ENCODE measurements around the gene SMG1.

SMG1 gene

GRCh38 chr16:18853694-18854093 lies 72.5 kb downstream of the SMG1 start:
- TF ChIP-seq, protein P1, sequence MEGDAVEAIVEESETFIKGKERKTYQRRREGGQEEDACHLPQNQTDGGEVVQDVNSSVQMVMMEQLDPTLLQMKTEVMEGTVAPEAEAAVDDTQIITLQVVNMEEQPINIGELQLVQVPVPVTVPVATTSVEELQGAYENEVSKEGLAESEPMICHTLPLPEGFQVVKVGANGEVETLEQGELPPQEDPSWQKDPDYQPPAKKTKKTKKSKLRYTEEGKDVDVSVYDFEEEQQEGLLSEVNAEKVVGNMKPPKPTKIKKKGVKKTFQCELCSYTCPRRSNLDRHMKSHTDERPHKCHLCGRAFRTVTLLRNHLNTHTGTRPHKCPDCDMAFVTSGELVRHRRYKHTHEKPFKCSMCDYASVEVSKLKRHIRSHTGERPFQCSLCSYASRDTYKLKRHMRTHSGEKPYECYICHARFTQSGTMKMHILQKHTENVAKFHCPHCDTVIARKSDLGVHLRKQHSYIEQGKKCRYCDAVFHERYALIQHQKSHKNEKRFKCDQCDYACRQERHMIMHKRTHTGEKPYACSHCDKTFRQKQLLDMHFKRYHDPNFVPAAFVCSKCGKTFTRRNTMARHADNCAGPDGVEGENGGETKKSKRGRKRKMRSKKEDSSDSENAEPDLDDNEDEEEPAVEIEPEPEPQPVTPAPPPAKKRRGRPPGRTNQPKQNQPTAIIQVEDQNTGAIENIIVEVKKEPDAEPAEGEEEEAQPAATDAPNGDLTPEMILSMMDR (IDR thresholded peaks at IDR 0.05; ENCODE audit: insufficient read depth, low read length, missing control alignments): no peak
- H3K4me3 ChIP-seq (ENCODE audit: low read depth, low read length): no peak overlapping the region
- CTCF ChIA-PET: interaction anchor here (1.6 kb wide), 1 partner anchor 10 kb away, joined by 3 read pairs; no protein-coding TSS in a partner anchor
- POLR2A ChIA-PET: no interaction called here
- DNase-seq (ENCODE audit: low read depth, low spot score): no peak

GRCh38 chr16:18852647-18853046 lies 73.6 kb downstream of the SMG1 start:
- H3K4me3 ChIP-seq (ENCODE audit: low read depth, low read length): no peak overlapping the region
- POLR2A ChIA-PET: no interaction called here
- no peak for DNase-seq (ENCODE audit: low read depth, low spot score)
- CTCF ChIA-PET: interaction anchor here (0.7 to 1.6 kb wide), 2 partner anchors 9 to 117 kb away, joined by 3 read pairs; no protein-coding TSS in a partner anchor
- TF ChIP-seq, protein P1 (IDR thresholded peaks at IDR 0.05; ENCODE audit: insufficient read depth, low read length, missing control alignments): no peak

DNA sequence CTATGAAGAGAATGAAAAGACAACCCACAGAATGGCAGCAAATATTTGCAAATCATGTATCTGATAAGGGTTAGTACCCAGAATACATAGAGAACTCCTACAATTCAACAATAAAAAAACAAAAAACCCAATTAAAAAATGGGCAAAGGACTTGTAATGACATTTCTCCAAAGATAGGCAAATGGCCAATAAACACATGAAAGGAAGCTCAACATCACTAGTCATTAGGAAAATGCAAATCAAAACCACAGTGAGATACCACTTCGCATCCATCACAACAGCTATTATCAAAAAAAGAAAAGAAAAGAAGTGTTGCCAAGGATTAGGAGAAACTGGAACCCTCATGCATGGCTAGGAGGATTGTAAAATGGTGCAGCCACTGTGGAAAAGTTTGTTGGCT lies 79.8 kb downstream of the SMG1 start:
- CTCF ChIA-PET: interaction anchor here (0.9 to 4.1 kb wide), 3 partner anchors 11 to 94 kb away, joined by 3 to 27 read pairs (median 3); partner anchors contain the start of gene ARL6IP1
- DNase-seq (ENCODE audit: low read depth, low spot score): no peak
- POLR2A ChIA-PET: interaction anchor here (0.6 to 1.0 kb wide), 2 partner anchors 33 to 45 kb away, joined by 3 read pairs; partner anchors contain the start of gene ARL6IP1

GRCh38 chr16:18842565-18842964 lies 83.6 kb downstream of the SMG1 start:
- TF ChIP-seq, protein P1 (IDR thresholded peaks at IDR 0.05; ENCODE audit: insufficient read depth, low read length, missing control alignments): no peak
- ChIA-PET CTCF (interaction anchor here (1.5 kb wide), 1 partner anchor 13 kb away, joined by 4 read pairs; no protein-coding TSS in a partner anchor), POLR2A (no interaction called here)
- H3K4me3 ChIP-seq (ENCODE audit: low read depth, low read length): no peak overlapping the region
- no peak for DNase-seq (ENCODE audit: low read depth, low spot score)

More for the DNA sequence above, 79.8 kb downstream of the SMG1 start:
- no peak overlapping the region for H3K4me3 ChIP-seq (ENCODE audit: low read depth, low read length)
- TF ChIP-seq, protein P1 (IDR thresholded peaks at IDR 0.05; ENCODE audit: insufficient read depth, low read length, missing control alignments): no peak

GRCh38 chr16:18841833-18842525 lies 84.2 kb downstream of the SMG1 start:
- no peak for DNase-seq (ENCODE audit: low read depth, low spot score)
- CTCF ChIA-PET: interaction anchor here (1.5 kb wide), 1 partner anchor 12 kb away, joined by 4 read pairs; no protein-coding TSS in a partner anchor
- H3K4me3 ChIP-seq (ENCODE audit: low read depth, low read length): no peak overlapping the region
- POLR2A ChIA-PET: no interaction called here
- TF ChIP-seq, protein P1 (IDR thresholded peaks at IDR 0.05; ENCODE audit: insufficient read depth, low read length, missing control alignments): no peak

DNA sequence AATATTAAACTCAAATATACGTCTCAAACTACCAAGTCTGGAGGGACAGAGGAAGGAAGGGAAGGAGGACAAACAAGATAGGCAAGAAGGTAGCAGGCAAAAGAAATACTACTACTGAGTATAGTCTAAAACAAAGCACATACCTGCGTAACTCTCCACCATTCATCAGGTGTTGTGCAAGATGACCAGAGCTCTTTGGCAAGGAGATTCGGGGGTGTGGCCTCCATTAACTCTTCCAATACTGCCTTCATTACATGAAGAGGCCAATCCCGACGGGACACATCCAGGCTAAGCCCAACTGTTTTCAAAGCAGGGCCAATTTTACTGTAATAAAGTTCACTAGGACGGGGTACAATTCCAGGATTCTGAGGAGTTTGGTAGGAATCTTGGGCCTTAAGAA lies 86.7 kb downstream of the SMG1 start:
- ChIA-PET POLR2A (no interaction called here), CTCF (interaction anchor here (1.3 kb wide), 1 partner anchor 130 kb away, joined by 3 read pairs; no protein-coding TSS in a partner anchor)
- no peak overlapping the region for H3K4me3 ChIP-seq (ENCODE audit: low read depth, low read length)
- no peak for DNase-seq (ENCODE audit: low read depth, low spot score)
- TF ChIP-seq, protein P1 (IDR thresholded peaks at IDR 0.05; ENCODE audit: insufficient read depth, low read length, missing control alignments): no peak
